HG02884 (cell line): ENCODE measurements around the gene KRT1.

Experiments used
- ATAC-seq: cut with Tn5 transposase; IDR thresholded peaks from one replicate; pipeline ENCODE4 v1.9.1; 2021; ENCODE audit warnings: mild to moderate bottlenecking, moderate library complexity; ENCODE audit not compliant: unreplicated experiment

Gene KRT1

GRCh38 chr12:52699373-52699772 lies 19.2 kb upstream of the KRT1 start:
- ATAC-seq: no peak

GRCh38 chr12:52698651-52699340 lies 18.6 kb upstream of the KRT1 start:
- no peak for ATAC-seq

- ATAC-seq: no peak
These were observed 16.9 kb upstream of the KRT1 start for GRCh38 chr12:52697058-52697582.

- no peak for ATAC-seq
These were observed 16.4 kb upstream of the KRT1 start for GRCh38 chr12:52696588-52696987.

GRCh38 chr12:52695039-52695438 lies 14.8 kb upstream of the KRT1 start:
- ATAC-seq: no peak

GRCh38 chr12:52694151-52694550 lies 13.9 kb upstream of the KRT1 start:
- ATAC-seq: no peak

GRCh38 chr12:52693261-52693660 lies 13.1 kb upstream of the KRT1 start:
- no peak for ATAC-seq

GRCh38 chr12:52692254-52692653 lies 12.0 kb upstream of the KRT1 start:
- ATAC-seq: no peak

- ATAC-seq: no peak
These were observed 11.6 kb upstream of the KRT1 start for GRCh38 chr12:52691841-52692150.

GRCh38 chr12:52691076-52691840 lies 11.1 kb upstream of the KRT1 start:
- no peak for ATAC-seq

- no peak for ATAC-seq
These were observed 10.3 kb upstream of the KRT1 start for GRCh38 chr12:52690351-52691075.

GRCh38 chr12:52689936-52690335 lies 9.7 kb upstream of the KRT1 start:
- ATAC-seq: no peak

- no peak for ATAC-seq
These were observed 9.0 kb upstream of the KRT1 start for GRCh38 chr12:52689239-52689638.

- ATAC-seq: no peak
These were observed 8.3 kb upstream of the KRT1 start for GRCh38 chr12:52688481-52688880.

- no peak for ATAC-seq
These were observed 7.5 kb upstream of the KRT1 start for GRCh38 chr12:52687497-52688385.

- ATAC-seq: no peak
These were observed 6.7 kb upstream of the KRT1 start for GRCh38 chr12:52686756-52687487.

GRCh38 chr12:52686063-52686462 lies 5.9 kb upstream of the KRT1 start:
- no peak for ATAC-seq

- ATAC-seq: no peak
These were observed 5.2 kb upstream of the KRT1 start for GRCh38 chr12:52685406-52685890.

GRCh38 chr12:52684431-52684830 lies 4.2 kb upstream of the KRT1 start:
- no peak for ATAC-seq
